A549 (cell line): Measurements from ENCODE around the gene TRIM27. TPM values are rescaled to one million over a fixed set of nuclear protein-coding genes. Genes with fewer than 3 reads are reported as not detected.

Experiments
- ATAC-seq, 2 experiments: fragments of 200-7000 bp in 1 of 2; fragments of >200 bp in 1 of 2; cut with Nextera tagmentation in 1 of 2; cut with Tn5 transposase in 1 of 2; 3 replicates each; pipeline versions ENCODE4 v1.8.0 to v1.9.1; 2018 to 2020; ENCODE audit warnings: mild to moderate bottlenecking in 1 of 2, moderate library complexity in 1 of 2
- CTCF ChIA-PET: fragments of 300-600 bp; sonication (Branson Sonifier 250); formaldehyde crosslinking; extraction: SDS; loops from one replicate; lab custom pipeline; 2021; ENCODE audit warnings: antibody characterized with exemption, inconsistent platforms; lab: Yijun Ruan, JAX
- POLR2A ChIA-PET: fragments of 350-600 bp; formaldehyde crosslinking; extraction: SDS; loops from one replicate; lab custom pipeline; 2021; ENCODE audit warnings: antibody characterized with exemption, inconsistent platforms; lab: Yijun Ruan, JAX
- DNase-seq, 2 experiments: peaks; one replicate each; pipeline versions ENCODE4 v3.0.0 to v3.0.0-alpha.2; 2011 to 2016; ENCODE audit warnings: low read depth in 1 of 2, low spot score in 1 of 2
- FAIRE-seq: peaks from 2 replicates; lab custom pipeline; 2011; peaks lifted over from hg19 to GRCh38; lab: Jason Lieb, UNC
- H3K27ac ChIP-seq, 2 experiments: fragments of >200 bp; sonication (Bioruptor Twin); formaldehyde crosslinking; 3 replicates each; pipeline ENCODE4 v1.5.1; 2016 to 2017
- H3K4me1 ChIP-seq: fragments of >200 bp; sonication (Bioruptor Twin); formaldehyde crosslinking; 3 replicates; pipeline ENCODE4 v1.6.1; 2016
- H3K4me2 ChIP-seq: fragments of >200 bp; sonication (Bioruptor Twin); formaldehyde crosslinking; 3 replicates; pipeline ENCODE4 v1.6.1; 2016
- H3K4me3 ChIP-seq: fragments of >200 bp; sonication (Bioruptor Twin); formaldehyde crosslinking; 3 replicates; pipeline ENCODE4 v1.5.1; 2016
- H3K9me3 ChIP-seq: fragments of >200 bp; sonication (Bioruptor Twin); formaldehyde crosslinking; 3 replicates; pipeline ENCODE4 v1.6.1; 2016
- CEBPB ChIP-seq, 2 experiments: fragments of >200 bp in 1 of 2; sonication (Bioruptor Twin) in 1 of 2; formaldehyde crosslinking in 1 of 2; IDR thresholded peaks; 2 replicates each; pipeline ENCODE4 v1.6.1; 2012 to 2016
- CHD2 ChIP-seq: fragments of 150-350 bp; IDR thresholded peaks from 2 replicates; pipeline ENCODE4 v1.6.1; 2014; ENCODE audit warnings: low read length; ENCODE audit not compliant: partially characterized antibody
- CHD4 ChIP-seq: fragments of 200-600 bp; sonication (generic); IDR thresholded peaks from 2 replicates; pipeline ENCODE4 v1.6.1; 2016; ENCODE audit warnings: antibody characterized with exemption, mild to moderate bottlenecking, borderline replicate concordance
- EHF ChIP-seq: fragments of 250-450 bp; sonication (Bioruptor Pico); IDR thresholded peaks from 2 replicates; pipeline ENCODE4 v1.5.0; 2020; ENCODE audit warnings: mild to moderate bottlenecking
- ELK1 ChIP-seq: fragments of 150-350 bp; IDR thresholded peaks from 2 replicates; pipeline ENCODE4 v1.6.1; 2014; ENCODE audit warnings: low read depth, mild to moderate bottlenecking, low read length
- EP300 ChIP-seq, 2 experiments: fragments of >200 bp; sonication (Bioruptor Twin); formaldehyde crosslinking; IDR thresholded peaks; 2 replicates in 1 of 2; 3 replicates in 1 of 2; pipeline ENCODE4 v1.6.1; 2016 to 2017
- FOSL2 ChIP-seq, 2 experiments: fragments of 450-650 bp in 1 of 2; fragments of >200 bp in 1 of 2; sonication (Bioruptor Twin) in 1 of 2; formaldehyde crosslinking; IDR thresholded peaks; 2 replicates each; pipeline versions ENCODE4 v1.5.0 to v1.6.1; 2016 to 2020; ENCODE audit warnings: mild to moderate bottlenecking in 1 of 2, moderate library complexity in 1 of 2
- GATA3 ChIP-seq: IDR thresholded peaks from 2 replicates; pipeline ENCODE4 v1.6.1; 2012; ENCODE audit warnings: borderline replicate concordance
- HDAC2 ChIP-seq: fragments of 200-600 bp; sonication (generic); IDR thresholded peaks from 2 replicates; pipeline ENCODE4 v1.6.1; 2016
- HEYL ChIP-seq: fragments of 250-450 bp; sonication (Bioruptor Pico); IDR thresholded peaks from 2 replicates; pipeline ENCODE4 v1.8.0; 2021; ENCODE audit warnings: mild to moderate bottlenecking, moderate library complexity
- HMGXB4 ChIP-seq: fragments of 250-450 bp; sonication (Bioruptor Pico); IDR thresholded peaks from 2 replicates; pipeline ENCODE4 v1.5.0; 2021; ENCODE audit warnings: mild to moderate bottlenecking, moderate library complexity, borderline replicate concordance
- HOXA7 ChIP-seq: fragments of 250-450 bp; sonication (Bioruptor Pico); IDR thresholded peaks from 2 replicates; pipeline ENCODE4 v1.5.0; 2020; ENCODE audit warnings: mild to moderate bottlenecking, moderate library complexity
- HOXB13 ChIP-seq: fragments of 250-450 bp; sonication (Bioruptor Pico); IDR thresholded peaks from 2 replicates; pipeline ENCODE4 v1.5.0; 2020; ENCODE audit warnings: low read depth, mild to moderate bottlenecking, moderate library complexity
- HOXB5 ChIP-seq: fragments of 250-450 bp; sonication (Bioruptor Pico); IDR thresholded peaks from 2 replicates; pipeline ENCODE4 v1.5.0; 2020; ENCODE audit warnings: mild to moderate bottlenecking, moderate library complexity
- MAFK ChIP-seq: fragments of 450-650 bp; IDR thresholded peaks from 2 replicates; pipeline ENCODE4 v1.6.1; 2014; ENCODE audit not compliant: partially characterized antibody
- MAX ChIP-seq: IDR thresholded peaks from 2 replicates; pipeline ENCODE4 v1.6.1; 2012
- MAZ ChIP-seq: fragments of 150-350 bp; IDR thresholded peaks from 2 replicates; pipeline ENCODE4 v1.6.1; 2014; ENCODE audit warnings: antibody characterized with exemption, low read depth, low read length, borderline replicate concordance
- MYC ChIP-seq: IDR thresholded peaks from 2 replicates; pipeline ENCODE4 v1.6.1; 2012; ENCODE audit warnings: mild to moderate bottlenecking, inconsistent platforms, low read length, improper control_type of control experiment, borderline replicate concordance
- NPAS2 ChIP-seq: fragments of 250-450 bp; sonication (Bioruptor Pico); IDR thresholded peaks from 2 replicates; pipeline ENCODE4 v1.8.0; 2022; ENCODE audit warnings: mild to moderate bottlenecking, moderate library complexity, borderline replicate concordance
- POLR2AphosphoS2 ChIP-seq: conservative IDR thresholded peaks from 2 replicates; pipeline ENCODE4 v1.6.1; 2012; ENCODE audit warnings: low read length, improper control_type of control experiment, inconsistent platforms
- RARB ChIP-seq: fragments of 250-450 bp; sonication (Bioruptor Pico); IDR thresholded peaks from 2 replicates; pipeline ENCODE4 v1.8.0; 2021; ENCODE audit warnings: mild to moderate bottlenecking, moderate library complexity
- RCOR1 ChIP-seq: fragments of 150-350 bp; IDR thresholded peaks from 2 replicates; pipeline ENCODE4 v1.6.1; 2014; ENCODE audit warnings: antibody characterized with exemption, low read length, low read depth
- RFX5 ChIP-seq: fragments of 450-650 bp; IDR thresholded peaks from 2 replicates; pipeline ENCODE4 v1.7.1; 2014; ENCODE audit warnings: antibody characterized with exemption, mild to moderate bottlenecking, moderate library complexity
- SREBF2 ChIP-seq: fragments of 450-650 bp; IDR thresholded peaks from 2 replicates; pipeline ENCODE4 v1.6.1; 2014; ENCODE audit warnings: mild to moderate bottlenecking, moderate library complexity
- ZFP36 ChIP-seq: fragments of 450-650 bp; IDR thresholded peaks from 2 replicates; pipeline ENCODE4 v1.6.1; 2014; ENCODE audit warnings: borderline replicate concordance; ENCODE audit not compliant: partially characterized antibody
- ZNF302 ChIP-seq: fragments of 250-450 bp; sonication (Bioruptor Pico); IDR thresholded peaks from 2 replicates; pipeline ENCODE4 v1.9.0; 2021; ENCODE audit warnings: inconsistent platforms, mild to moderate bottlenecking, moderate library complexity
- ZSCAN20 ChIP-seq: fragments of 250-450 bp; sonication (Bioruptor Pico); IDR thresholded peaks from 2 replicates; pipeline ENCODE4 v1.8.0; 2022; ENCODE audit warnings: mild to moderate bottlenecking, moderate library complexity
- WGBS: methylation state at CpG from one replicate; pipeline ENCODE4 v1.1.6; 2017; ENCODE audit errors: missing lambda C conversion rate; 5-methylcytosine and 5-hydroxymethylcytosine counted together
- polyA plus RNA-seq, 4 experiments: library from polyadenylated mRNA; depleted of rRNA in 3 of 4; stranded (reverse); fragments of >200 nt; fragmentation: RNase III in 1 of 4; extraction: RNeasy Plus Mini Kit Qiagen cat#74134 plus additional on column Dnase treatment in 1 of 4; gene quantifications; 2 replicates in 3 of 4; 3 replicates in 1 of 4; pipeline ENCODE4 v1.2.3, GENCODE V29; 2011 to 2017
- TF ChIP-seq, protein P1 (sequence below): fragments of >200 bp; sonication (Bioruptor Twin); formaldehyde crosslinking; IDR thresholded peaks from 3 replicates; pipeline ENCODE4 v1.5.1; 2016
- TF ChIP-seq, protein P2 (sequence below): fragments of 450-650 bp; IDR thresholded peaks from 2 replicates; pipeline ENCODE4 v1.6.1; 2014; ENCODE audit warnings: antibody characterized with exemption

TRIM27 gene
- polyA plus RNA-seq, 2 of the 4 experiments (the other 2 are of a cell fraction) = 27.8 to 50.1 TPM

GRCh38 chr6:28945349-28945748, 21.6 kb upstream of the TRIM27 start:
- 94% methylated on average over 3 of the region's 3 CpGs for WGBS
- H3K4me1 ChIP-seq = peaks cover 26% of the 10 kb centered on the region
- no peak overlapping the region for H3K27ac ChIP-seq
- no peak for TF ChIP-seq POLR2AphosphoS2
- TF ChIP-seq ZNF302 (CRISPR knock-in tag) = no peak
- TF ChIP-seq, protein P1, sequence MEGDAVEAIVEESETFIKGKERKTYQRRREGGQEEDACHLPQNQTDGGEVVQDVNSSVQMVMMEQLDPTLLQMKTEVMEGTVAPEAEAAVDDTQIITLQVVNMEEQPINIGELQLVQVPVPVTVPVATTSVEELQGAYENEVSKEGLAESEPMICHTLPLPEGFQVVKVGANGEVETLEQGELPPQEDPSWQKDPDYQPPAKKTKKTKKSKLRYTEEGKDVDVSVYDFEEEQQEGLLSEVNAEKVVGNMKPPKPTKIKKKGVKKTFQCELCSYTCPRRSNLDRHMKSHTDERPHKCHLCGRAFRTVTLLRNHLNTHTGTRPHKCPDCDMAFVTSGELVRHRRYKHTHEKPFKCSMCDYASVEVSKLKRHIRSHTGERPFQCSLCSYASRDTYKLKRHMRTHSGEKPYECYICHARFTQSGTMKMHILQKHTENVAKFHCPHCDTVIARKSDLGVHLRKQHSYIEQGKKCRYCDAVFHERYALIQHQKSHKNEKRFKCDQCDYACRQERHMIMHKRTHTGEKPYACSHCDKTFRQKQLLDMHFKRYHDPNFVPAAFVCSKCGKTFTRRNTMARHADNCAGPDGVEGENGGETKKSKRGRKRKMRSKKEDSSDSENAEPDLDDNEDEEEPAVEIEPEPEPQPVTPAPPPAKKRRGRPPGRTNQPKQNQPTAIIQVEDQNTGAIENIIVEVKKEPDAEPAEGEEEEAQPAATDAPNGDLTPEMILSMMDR = no peak
- no peak for TF ChIP-seq MAFK
- TF ChIP-seq RARB (CRISPR knock-in tag) = no peak
- no peak for TF ChIP-seq HMGXB4
- no peak for TF ChIP-seq MAZ
- TF ChIP-seq ELK1 = no peak
- TF ChIP-seq EHF = no peak
- no peak for TF ChIP-seq ZFP36
- TF ChIP-seq MYC = no peak
- TF ChIP-seq HDAC2 = no peak
- no peak for TF ChIP-seq HOXA7 (CRISPR knock-in tag)
- TF ChIP-seq ZSCAN20 (CRISPR knock-in tag) = no peak
- TF ChIP-seq HEYL (CRISPR knock-in tag) = no peak
- no peak for TF ChIP-seq EP300 (IDR thresholded peaks at IDR 0.05)
- ChIA-PET POLR2A (interaction anchor here (1.2 kb wide), 1 partner anchor 49 kb away, joined by 3 read pairs; no protein-coding TSS in a partner anchor), CTCF (no interaction called here)
- DNase-seq (no peak), FAIRE-seq (no peak), ATAC-seq (no peak)
- no peaks in the 10 kb centered on the region for H3K9me3 ChIP-seq
- H3K4me2 ChIP-seq = no peak overlapping the region
- H3K4me3 ChIP-seq = no peak overlapping the region

- peak; percentile 3 to 4; a peak in 3 of 6 replicates for ATAC-seq
- 2% methylated on average over 12 of the region's 12 CpGs for WGBS
- Histone ChIP-seq H3K9me3 (no peaks in the 10 kb centered on the region), H3K4me2 (peak overlapping the region; percentile 75), H3K4me3 (peak overlapping the region; percentile 73), H3K4me1 (peaks cover 26% of the 10 kb centered on the region), H3K27ac (peak overlapping the region; percentile 71 to 84)
- DNase-seq = peak in 1 of 2 experiments; percentile 79
- POLR2A ChIA-PET = interaction anchor here (1.2 kb wide), 1 partner anchor 48 kb away, joined by 3 read pairs; no protein-coding TSS in a partner anchor
- CTCF ChIA-PET = no interaction called here
- TF ChIP-seq HOXB13 = no peak
- no peak for TF ChIP-seq HOXA7 (CRISPR knock-in tag)
- no peak for TF ChIP-seq MAFK
- TF ChIP-seq, protein P2, sequence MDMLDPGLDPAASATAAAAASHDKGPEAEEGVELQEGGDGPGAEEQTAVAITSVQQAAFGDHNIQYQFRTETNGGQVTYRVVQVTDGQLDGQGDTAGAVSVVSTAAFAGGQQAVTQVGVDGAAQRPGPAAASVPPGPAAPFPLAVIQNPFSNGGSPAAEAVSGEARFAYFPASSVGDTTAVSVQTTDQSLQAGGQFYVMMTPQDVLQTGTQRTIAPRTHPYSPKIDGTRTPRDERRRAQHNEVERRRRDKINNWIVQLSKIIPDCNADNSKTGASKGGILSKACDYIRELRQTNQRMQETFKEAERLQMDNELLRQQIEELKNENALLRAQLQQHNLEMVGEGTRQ = no peak
- TF ChIP-seq CEBPB (IDR thresholded peaks at IDR 0.05) = peak in 1 of 2 experiments; percentile 39; a peak in 1 of 4 replicates
- TF ChIP-seq CHD2 = no peak
- TF ChIP-seq FOSL2 (IDR thresholded peaks at IDR 0.05) = no peak
- no peak for TF ChIP-seq FOSL2 (CRISPR knock-in tag; IDR thresholded peaks at IDR 0.05)
- no peak for TF ChIP-seq NPAS2 (CRISPR knock-in tag)
- peak; percentile 69 for TF ChIP-seq SREBF2
- no peak for TF ChIP-seq RFX5
- TF ChIP-seq ELK1 = no peak
- 0 out of 2 replicates have a peak, but pooled peaks have one; percentile 30 for TF ChIP-seq MAX
- TF ChIP-seq HOXB5 (CRISPR knock-in tag) = no peak
- no peak for TF ChIP-seq GATA3
- no peak for TF ChIP-seq RCOR1
- TF ChIP-seq CHD4 = no peak
- TF ChIP-seq, all 56 proteins: peak for 3
- no peak for FAIRE-seq
Measured at GRCh38 chr6:28944412-28944865, 20.7 kb upstream of the TRIM27 start.
